Lower leg skin (tissue), 3 donors: ENCODE results near the gene XG.
"Not testable (repeated sequence)": the region's sequence is repeated elsewhere in the genome, so short reads cannot be mapped to it uniquely, and the experiment has no call there.

ENCODE experiments used
- CTCF ChIP-seq, 3 donors: fragments of 450-650 bp; IDR thresholded peaks; one replicate each; pipeline ENCODE4 v1.5.1; 2016; ENCODE audit warnings: antibody characterized with exemption in 3 of 3, mild to moderate bottlenecking in 3 of 3, moderate library complexity in 2 of 3
- POLR2A ChIP-seq, 2 donors: fragments of 450-650 bp; IDR thresholded peaks; one replicate each; pipeline ENCODE4 v1.6.1; 2016 to 2017; ENCODE audit warnings: antibody characterized with exemption in 2 of 2, mild to moderate bottlenecking in 1 of 2, moderate library complexity in 1 of 2

GRCh38 chrX:2802376-2803090, 50.7 kb downstream of the XG start:
- TF ChIP-seq CTCF, POLR2A (IDR thresholded peaks at IDR 0.05): not testable (repeated sequence)
